LHCN-M2 (cell line): ENCODE measurements around the gene SKAP1. TPM values are rescaled to one million over a fixed set of nuclear protein-coding genes. Genes with fewer than 3 reads are reported as not detected.

Experiments used
- DNase-seq: peaks from one replicate; pipeline ENCODE4 v3.0.0-alpha.2; 2012; ENCODE audit warnings: low read depth
- total RNA-seq: library from RNA; depleted of rRNA; stranded (reverse); fragments of >200 nt; gene quantifications from 2 replicates; pipeline ENCODE4 v1.2.3, GENCODE V29; 2014

SKAP1 gene
- total RNA-seq, 1 experiment from 2014 or later = 0.17 TPM

- DNase-seq = no peak
Observed at GRCh38 chr17:48148854-48149786, 280.9 kb downstream of the SKAP1 start.

- no peak for DNase-seq
Observed at GRCh38 chr17:48148029-48148770, 281.8 kb downstream of the SKAP1 start.

- DNase-seq = no peak
Observed at GRCh38 chr17:48144976-48145798, 284.8 kb downstream of the SKAP1 start.

- DNase-seq = no peak
Observed at GRCh38 chr17:48144231-48144630, 285.8 kb downstream of the SKAP1 start.

DNA sequence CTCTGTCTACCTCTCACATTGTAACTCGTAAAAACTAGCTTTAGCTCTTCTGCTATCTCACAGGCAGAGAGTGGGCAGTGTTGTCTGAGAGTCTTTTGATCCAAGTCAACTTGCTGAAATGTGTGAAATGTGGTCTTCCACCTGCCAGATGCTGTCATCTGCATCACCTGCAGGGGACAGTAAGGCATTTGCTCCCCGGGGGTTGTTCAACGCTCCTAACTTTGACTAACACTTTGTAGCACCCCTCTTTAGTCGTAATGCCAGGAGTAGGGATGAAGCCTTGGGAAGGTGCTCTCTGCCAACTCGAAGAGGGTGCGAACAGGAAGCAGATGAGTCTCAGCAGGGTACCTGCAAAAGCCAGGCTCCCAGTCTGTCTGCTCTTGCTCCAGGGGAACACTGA, 286.4 kb downstream of the SKAP1 start:
- DNase-seq = no peak

GRCh38 chr17:48139944-48140343, 290.1 kb downstream of the SKAP1 start:
- no peak for DNase-seq

- DNase-seq = no peak
Observed at GRCh38 chr17:48137656-48138055, 292.4 kb downstream of the SKAP1 start.

GRCh38 chr17:48134912-48135480, 295.0 kb downstream of the SKAP1 start:
- no peak for DNase-seq

DNA sequence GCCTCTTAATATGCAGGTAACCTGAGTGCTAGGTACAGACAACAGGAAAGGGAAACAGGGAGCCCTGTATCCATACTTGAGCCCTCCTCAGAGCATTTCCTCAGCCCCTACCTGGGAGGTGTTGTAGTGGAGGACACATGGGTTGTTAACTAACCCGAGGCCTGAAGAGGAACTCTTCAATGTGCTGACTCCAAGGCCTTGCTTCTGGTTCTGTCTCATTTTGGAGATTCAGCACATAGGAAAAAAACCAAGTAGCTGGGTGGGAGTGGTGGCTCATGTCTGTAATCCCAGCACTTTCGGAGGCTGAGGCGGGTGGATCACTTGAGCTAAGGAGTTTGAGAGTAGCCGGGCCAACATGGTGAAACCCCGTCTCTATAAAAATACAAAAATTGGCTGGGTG, 297.6 kb downstream of the SKAP1 start:
- no peak for DNase-seq

DNA sequence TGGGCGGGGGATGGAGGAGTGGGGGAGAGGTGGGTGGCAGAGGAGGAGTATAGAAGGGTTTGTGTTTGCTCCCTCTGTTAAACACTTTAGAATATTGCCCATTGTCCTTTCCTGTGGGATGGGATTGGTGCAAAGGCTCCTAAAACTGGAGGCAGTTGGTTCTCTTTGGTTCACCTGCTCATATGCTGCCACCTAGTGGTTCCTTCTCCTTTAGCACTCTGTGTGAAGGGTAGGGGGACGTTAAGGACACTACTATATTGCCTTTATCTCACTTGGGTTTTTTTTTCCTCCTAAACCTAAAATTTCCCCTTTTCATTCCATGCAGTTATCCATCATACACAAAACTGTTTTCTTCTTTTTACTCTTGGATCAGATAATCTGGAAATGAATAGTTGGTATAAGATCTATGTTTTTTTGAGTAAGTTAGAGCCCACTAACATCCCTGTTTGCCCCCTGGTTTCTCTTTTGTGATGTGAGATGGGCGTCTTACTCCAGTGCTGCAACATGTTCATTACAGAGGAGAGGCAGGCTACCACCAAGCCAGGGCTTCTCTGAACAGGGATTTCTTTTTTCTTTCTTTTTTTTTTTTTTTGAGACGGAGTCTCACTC, 298.7 kb downstream of the SKAP1 start:
- peak; percentile 61 for DNase-seq

GRCh38 chr17:48129981-48130380, 300.0 kb downstream of the SKAP1 start:
- no peak for DNase-seq

- no peak for DNase-seq
Observed at GRCh38 chr17:48128400-48128799, 301.6 kb downstream of the SKAP1 start.

- peak; percentile 53 for DNase-seq
Observed at GRCh38 chr17:48127371-48128051, 302.5 kb downstream of the SKAP1 start.

GRCh38 chr17:48126532-48126850, 303.5 kb downstream of the SKAP1 start:
- DNase-seq = no peak

GRCh38 chr17:48125829-48126531, 304.0 kb downstream of the SKAP1 start:
- DNase-seq = no peak

- no peak for DNase-seq
Observed at GRCh38 chr17:48123776-48124388, 306.1 kb downstream of the SKAP1 start.

DNA sequence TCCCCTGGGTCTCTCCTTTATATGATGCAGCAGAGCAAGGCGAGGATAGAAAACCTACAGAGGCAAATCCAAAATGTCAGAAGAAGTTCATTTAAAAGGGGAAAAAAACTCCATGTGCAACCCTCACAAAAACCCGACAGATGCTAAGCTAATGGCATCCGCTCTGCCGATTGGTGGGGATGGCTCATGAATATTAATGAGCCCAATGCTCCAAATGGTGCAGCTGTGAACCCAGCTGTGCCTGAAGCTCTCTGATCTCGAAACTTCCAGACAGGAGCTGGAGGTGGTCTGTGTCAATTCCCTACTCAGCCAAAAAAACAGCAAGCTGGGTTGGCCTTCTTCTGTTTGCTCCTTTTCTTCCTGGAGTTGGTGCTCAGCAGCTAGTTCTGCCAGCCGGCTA, 306.9 kb downstream of the SKAP1 start:
- no peak for DNase-seq

GRCh38 chr17:48122665-48123045, 307.4 kb downstream of the SKAP1 start:
- DNase-seq = no peak

DNA sequence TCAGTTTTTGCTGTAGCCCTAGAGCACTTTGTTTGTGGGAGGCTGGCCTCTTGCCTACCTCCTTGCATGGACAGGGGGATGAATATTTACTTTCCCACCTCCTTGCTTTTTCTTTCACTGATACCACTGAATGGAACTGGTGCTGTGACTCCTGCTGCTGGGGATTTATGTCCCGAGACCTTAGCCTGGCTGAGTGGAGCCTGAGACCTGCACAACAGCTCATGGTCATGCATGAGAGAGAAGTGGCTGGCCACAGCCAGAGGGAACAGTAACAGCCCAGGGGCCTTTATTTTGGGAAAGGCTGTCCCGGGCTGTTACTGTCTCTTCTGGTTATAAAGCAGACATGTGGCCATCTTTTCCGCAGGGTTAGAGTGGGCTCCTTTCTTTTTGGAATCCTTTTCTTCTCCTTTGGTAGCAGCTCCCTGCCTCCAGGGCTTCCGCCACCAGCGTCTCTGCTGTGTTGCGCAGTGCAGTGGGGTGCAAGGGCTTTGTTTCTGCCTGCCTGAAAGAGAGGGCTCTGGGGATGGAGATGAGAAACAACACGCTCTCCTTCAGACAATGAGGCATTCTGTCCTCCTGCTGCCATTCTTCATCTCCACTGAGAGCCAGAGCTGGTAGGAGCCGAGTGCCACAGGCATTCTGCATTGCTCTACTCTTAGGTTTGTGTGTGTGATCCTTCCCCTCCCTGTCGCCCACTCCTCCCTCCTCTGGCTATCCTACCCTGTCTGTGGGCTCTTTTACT, 307.9 kb downstream of the SKAP1 start:
- no peak for DNase-seq
